DMS114 treated with DMSO at 0.1 percent for 48 hours (cell line): Measurements from ENCODE around the gene HHIPL1.

Experiments used
- DNase-seq: peaks from one replicate; lab custom pipeline; 2025; ENCODE audit not compliant: unreplicated experiment; lab: John Stamatoyannopoulos, UW

HHIPL1 gene

GRCh38 chr14:99609245-99610170, 35.4 kb upstream of the HHIPL1 start:
- no peak for DNase-seq

DNA sequence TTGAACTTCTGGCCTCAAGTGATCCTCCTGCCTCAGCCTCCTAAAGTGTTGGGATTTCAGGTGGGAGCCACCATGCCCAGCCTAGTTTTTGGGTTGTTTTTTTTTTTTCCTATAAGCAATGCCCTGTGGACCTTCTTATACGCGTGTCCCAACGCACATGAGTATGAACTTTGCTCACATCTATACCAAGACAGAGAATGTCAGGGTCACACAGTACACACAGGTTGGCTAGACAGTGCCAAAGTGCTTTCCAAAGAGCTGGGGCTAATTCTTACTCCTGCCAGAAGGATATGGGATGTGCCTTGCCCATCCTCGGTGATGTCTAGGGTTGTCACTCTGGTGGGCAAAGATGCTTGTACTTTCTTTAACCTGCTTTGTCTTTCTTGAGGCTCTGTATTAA, 33.3 kb upstream of the HHIPL1 start:
- DNase-seq, result no peak

DNA sequence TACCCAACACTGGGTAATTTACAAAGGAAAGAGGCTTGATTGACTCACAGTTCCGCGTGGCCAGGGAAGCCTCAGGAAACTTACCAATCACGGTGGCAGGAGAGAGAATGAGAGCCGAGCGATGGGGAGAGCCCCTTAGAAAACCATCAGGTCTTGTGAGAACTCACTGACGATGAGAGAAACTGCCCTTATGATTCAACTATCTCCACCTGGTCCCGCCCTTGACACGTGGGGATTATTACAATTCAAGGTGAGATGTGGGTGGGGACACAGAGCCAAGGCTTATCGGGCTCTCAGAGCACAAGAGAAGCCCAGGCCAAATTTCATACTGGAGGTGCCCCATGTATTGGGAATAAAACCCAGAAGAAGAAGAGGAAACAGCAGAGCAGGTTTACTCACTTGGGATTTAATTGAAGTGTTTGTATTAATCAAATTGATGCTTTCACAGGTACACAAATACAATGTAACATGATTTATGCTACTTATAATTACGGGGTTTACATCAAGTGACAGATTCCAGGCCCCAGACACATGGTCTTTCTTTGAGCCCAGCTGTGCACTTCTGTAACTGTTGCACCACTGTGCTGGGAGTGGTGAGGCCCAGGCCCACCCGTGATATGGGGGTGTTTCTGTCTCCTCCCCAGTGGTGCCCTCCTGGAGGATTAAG, 32.7 kb upstream of the HHIPL1 start:
- no peak for DNase-seq

DNA sequence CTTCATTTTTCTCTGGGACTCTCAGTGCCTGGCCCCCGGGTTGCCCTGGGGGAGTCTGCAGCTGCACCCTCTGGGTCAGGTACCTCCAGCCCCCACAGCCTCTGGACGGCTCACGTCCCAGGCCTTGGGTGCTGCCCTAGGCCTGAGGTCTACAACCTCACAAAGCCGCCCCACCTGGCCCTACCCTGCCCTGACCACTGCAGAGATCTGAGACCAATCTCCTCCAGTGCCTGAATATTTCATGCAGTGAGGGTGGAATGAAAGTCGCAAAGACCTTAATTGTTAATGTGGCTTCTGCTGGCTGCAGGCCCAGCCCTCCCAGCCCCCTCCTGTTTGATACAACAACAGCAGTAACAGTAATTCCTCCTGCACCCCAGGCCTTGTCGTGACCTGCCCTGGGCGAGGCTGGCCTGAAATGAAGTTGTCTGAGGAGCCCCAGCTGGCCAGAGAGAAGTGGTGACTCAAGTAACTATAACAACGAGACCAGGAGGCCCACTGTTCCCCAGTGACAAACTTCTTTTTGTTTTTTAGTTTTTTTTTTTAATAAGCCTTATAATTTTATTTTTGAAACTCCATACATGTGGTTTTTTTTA, 32.1 kb upstream of the HHIPL1 start:
- no peak for DNase-seq

DNA sequence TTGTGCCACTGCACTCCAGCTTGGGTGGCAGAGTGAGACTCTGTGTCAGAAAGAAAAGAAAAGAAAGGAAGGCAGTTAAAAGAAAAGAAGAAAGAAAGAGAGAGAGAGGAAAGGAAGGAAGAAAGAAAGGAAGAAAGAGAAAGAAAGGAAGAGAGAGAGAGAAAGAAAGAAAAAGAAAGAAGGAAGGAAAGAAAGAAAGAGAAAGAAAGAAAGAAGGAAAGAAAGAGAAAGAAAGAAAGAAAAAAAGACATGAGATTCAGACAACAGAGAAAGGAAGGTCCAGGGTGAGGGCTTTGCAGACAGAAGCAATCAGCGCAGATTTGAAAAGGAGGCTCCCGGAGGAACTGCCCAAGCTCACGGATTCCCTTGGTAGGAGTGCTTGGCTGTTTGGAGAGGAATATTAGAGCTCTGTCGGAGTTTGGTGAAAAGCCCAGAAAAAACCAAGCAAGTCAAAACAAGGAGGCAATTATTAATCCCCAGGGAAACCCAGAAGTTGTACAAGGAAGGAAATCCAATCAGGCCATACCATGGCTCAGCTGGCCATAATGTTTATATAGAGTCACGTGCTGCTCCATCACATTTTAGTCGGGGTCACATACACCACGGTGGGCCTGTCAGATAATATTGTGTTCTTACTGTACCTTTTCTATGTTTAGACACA, 29.3 kb upstream of the HHIPL1 start:
- DNase-seq, result no peak

GRCh38 chr14:99616832-99617800, 27.8 kb upstream of the HHIPL1 start:
- DNase-seq, result no peak

GRCh38 chr14:99619835-99620834, 24.8 kb upstream of the HHIPL1 start:
- no peak for DNase-seq

DNA sequence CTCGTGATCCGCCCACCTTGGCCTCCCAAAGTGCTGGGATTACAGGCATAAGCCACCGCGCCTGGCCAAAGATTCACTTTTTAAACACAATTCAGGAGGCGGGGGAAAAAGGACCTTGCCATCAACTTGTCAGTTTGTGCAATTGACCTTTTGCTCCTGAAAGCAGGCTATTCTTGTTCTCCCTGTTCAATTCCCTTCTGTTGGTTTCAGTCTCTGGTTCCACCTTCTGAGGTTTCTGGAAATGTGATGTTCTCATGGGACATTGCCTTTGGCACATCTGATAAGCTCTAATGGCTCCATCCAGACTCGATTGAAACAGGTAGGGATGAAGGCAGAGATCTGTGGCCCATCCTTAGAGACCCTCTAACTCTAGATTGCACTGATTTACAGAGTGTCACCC, 23.0 kb upstream of the HHIPL1 start:
- DNase-seq, result no peak

- DNase-seq, result no peak
Measured at GRCh38 chr14:99624024-99624423, 20.9 kb upstream of the HHIPL1 start.

DNA sequence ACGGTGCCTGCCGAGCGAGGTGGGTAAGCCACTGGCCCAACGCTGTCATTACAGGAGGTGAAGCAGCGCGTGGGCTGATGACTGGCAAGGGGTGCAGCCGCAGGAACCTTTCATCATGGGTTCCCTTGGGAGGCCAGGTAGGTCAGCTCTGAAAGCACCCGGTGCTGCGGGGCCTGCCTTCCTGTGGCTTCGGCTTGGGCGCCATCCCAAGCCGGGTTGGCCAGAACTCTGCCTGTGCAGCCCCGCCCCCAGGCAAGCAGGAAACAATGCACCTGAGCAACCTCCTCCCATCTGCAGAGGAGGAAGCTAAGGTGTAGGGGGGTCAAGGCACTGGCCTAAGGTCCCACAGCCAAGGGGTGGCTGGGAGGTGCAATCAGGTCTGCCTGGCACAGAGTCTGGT, 20.0 kb upstream of the HHIPL1 start:
- DNase-seq, result no peak

- DNase-seq, result no peak
Measured at GRCh38 chr14:99625476-99625875, 19.5 kb upstream of the HHIPL1 start.

DNA sequence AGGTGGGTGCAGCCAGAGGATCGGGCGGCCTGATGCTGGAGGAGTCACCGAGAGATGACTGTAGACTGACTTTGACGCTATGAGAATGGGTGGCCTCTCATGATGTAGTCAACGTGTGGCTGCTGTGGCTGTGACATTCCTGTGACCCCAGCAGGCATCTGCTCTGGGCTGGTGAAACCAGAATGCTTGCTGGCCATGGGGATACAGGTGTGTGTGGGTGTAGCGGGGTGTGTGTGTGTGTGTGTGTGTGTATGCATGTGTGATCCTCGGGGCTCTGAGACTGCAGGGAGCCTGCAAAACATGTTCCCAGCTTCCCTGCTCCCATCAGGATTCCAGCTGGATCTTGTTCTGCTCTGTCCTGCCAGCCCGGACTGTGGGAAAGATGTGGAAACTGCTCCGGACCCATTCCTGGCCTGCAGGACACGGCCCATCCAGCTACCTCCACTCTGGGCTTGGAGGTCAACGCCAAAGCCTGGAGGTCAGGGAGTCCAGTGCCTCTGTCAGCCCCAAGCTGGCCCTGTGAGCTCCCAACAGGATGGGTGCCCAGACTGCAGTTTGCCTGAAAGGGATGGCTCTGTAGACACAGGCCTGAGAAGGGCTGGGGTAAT, 18.8 kb upstream of the HHIPL1 start:
- no peak for DNase-seq

GRCh38 chr14:99627100-99627499, 17.8 kb upstream of the HHIPL1 start:
- no peak for DNase-seq

DNA sequence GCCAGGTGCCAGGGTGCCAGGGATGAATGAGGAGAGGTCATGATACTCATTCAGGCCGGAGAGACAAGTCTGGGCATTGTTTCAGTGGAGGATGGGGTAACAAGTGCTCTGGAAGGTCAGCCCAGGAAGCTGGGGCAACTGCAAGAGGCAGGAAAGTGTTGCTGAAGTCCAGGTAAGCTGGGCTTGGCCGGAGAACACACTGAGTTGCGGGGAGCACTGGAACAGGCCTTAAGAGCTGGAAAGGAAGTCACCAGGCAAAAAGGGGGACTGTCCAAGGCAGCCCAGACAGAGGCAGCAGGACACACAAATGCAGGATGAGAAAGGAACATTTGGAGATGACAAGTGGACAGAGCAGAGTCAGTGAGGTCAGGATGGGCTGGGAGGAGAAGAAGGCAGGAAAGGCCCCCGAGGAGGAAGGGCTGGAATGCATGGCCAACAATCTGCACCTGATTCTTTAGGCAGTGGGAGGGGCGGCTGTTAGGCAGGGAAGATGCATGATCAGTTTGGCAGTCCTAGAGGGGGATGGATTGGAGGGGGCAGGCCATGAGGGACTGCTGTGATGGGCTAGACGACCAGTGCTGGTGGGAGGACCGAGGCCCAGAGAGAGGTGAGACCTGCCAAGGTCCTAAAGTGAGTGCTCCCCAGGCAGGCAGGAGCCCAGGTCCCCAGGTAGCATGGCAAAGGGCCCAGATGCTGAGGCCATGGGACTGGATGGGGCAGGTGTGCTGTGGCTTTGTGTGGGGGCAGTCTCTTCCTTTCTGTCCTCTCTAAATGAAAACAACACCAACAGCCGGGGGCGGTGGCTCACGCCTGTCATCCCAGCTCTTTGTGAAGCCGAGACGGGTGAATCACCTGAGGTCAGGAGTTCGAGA, 17.2 kb upstream of the HHIPL1 start:
- DNase-seq, result no peak

DNA sequence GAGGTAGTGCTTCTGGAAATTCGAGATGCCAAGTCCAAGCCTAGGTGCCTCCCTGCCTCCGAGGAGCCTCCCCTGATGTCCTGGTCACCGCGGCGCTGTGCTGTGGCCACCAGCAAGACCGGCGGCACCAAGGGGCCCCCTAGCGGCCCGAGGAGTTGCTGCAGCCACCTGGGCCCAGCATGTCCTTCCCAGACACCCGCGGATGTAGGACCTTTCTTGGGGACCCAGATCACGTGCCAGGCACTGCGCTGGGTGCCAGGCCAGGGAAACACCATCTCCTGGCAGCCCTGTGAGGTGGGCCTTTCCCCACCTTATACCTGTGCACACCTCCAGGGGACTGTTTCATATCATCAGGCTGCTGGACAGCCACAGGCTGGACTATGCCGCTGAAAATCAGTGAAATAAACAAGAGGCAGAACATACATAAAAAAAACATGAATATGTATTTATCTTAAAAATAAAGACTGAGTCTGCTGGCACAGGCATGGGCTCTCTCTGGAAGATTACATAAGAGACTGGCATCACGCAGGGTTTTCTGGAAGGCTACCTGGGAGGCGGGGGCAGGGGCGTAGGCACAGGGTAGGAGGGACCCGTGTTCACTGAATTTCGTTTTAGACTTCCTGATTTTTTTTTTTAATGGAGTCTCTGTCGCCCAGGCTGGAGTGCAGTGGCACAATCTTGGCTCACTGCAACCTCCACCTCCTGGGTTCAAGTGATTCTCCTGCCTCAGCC, 15.9 kb upstream of the HHIPL1 start:
- peak; percentile 21 for DNase-seq

DNA sequence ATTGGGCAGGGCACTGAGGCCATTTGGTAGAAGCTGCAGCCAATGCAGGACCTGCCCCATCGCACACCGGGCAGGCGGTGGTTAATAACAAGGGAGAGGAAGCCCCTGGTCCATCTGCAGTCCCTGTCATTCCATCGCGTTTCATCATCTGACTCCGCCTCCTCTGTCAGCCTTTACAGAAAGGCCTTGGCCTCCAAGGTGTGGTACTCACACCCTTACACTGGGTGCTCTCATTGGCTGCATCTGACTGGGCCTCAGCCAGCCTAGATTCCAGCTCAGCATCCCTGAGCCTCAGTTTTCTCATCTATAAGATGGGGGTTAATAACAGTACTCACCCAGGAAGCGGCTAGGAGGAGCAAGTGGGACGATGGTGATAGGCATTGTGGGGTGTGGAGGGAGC, 14.7 kb upstream of the HHIPL1 start:
- no peak for DNase-seq

DNA sequence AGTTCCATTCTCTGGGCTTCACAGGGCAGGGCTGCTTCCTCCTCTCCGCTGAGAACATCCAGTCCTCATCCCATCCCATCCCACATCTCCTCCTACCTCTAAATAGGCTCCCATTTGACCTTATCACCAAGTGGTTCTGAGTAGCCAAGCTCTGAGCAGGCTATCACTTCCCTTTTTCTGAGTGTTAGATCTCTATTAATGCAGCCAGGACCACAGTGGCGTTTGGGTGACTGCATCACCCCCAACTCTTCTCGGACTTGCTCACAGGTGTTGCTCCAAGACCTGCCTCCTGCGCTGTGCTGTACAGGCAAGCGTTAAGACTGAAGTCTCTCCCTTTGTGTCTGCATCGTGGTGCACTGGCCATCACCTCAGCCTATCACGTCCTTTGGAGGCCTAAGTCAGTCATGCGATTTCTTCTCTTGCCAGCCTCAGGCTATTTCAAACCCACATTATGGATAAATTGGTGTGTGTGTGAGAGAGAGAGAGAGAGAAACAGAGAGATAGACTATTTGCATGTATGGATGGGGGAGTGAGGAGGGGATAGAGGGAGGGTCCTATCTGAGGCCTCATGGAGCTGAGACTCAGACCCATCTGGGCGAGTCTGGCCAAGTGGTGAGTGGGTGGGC, 12.4 kb upstream of the HHIPL1 start:
- no peak for DNase-seq
